Measurements from ENCODE around the gene LYRM9.

The LYRM9 gene

GRCh38 chr17:27892866-27893769 is at the start of gene LYRM9 (continued):
- no peak for TF ChIP-seq ZNF214 (tag by site-specific recombination; IDR thresholded peaks at IDR 0.05; ENCODE audit: borderline replicate concordance)

DNA sequence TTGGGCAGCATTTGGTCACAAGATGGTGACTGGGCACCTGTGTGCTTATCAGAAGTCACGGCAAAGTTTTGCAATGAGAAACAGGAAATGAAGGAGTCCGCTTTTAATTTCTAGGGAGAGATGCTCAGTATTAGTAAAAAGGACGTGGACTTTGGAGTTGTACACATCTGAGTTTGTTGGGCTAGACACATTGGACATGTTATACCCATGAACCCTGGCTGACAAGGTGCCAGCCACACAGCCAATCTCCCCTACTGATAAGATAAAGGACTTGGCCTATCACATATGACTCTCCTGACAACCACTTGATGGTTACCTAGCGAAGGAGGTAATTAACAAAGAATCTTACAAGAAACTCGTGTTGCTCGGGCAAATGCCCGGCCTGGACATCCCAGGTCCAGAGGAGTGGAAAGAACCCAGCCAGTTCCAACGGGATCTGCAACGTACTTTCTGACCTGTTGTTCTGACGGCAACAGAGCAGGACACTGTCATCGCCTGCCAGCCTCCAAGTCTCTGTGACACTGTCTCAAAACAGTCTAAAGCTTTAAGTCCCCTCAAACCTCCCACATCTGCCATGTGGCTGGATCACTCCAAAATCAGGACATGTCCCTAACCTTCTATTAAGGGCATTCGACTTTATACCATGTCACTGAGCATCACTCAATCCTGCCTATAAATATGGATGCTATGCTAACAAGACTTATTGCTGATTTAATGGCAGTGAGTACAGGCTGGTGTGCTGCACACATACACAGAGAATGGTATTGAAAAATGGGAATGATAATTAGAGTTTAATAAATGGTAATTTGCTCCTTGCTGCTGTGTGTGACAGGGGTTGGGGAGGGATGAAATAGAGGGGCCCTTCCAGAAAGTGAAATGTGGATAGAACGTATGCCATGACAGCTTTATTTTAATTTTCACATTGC is 47.6 kb upstream of the LYRM9 start:
- TF ChIP-seq ZNF24 (tag by site-specific recombination; IDR thresholded peaks at IDR 0.05) (no peak), MYNN (tag by site-specific recombination; IDR thresholded peaks at IDR 0.05; ENCODE audit: borderline replicate concordance) (no peak), PBX3 (CRISPR knock-in tag; IDR thresholded peaks at IDR 0.05) (no peak), KLF16 (tag by site-specific recombination; IDR thresholded peaks at IDR 0.05) (no peak), ZNF555 (tag by site-specific recombination; conservative IDR thresholded peaks at IDR 0.05) (no peak), ZBTB21 (tag by site-specific recombination; IDR thresholded peaks at IDR 0.05) (no peak), ZNF114 (tag by site-specific recombination; IDR thresholded peaks at IDR 0.05) (no peak), ZNF404 (tag by site-specific recombination; IDR thresholded peaks at IDR 0.05) (no peak), ZNF843 (tag by site-specific recombination; IDR thresholded peaks at IDR 0.05) (no peak), IKZF3 (tag by site-specific recombination; IDR thresholded peaks at IDR 0.05) (no peak), ZNF174 (tag by site-specific recombination; IDR thresholded peaks at IDR 0.05) (no peak), ZNF48 (tag by site-specific recombination; IDR thresholded peaks at IDR 0.05) (no peak), ZNF529 (tag by site-specific recombination; IDR thresholded peaks at IDR 0.05; ENCODE audit: insufficient replicate concordance) (no peak), HIC1 (tag by site-specific recombination; IDR thresholded peaks at IDR 0.05) (no peak)
- TF ChIP-seq, protein P1, sequence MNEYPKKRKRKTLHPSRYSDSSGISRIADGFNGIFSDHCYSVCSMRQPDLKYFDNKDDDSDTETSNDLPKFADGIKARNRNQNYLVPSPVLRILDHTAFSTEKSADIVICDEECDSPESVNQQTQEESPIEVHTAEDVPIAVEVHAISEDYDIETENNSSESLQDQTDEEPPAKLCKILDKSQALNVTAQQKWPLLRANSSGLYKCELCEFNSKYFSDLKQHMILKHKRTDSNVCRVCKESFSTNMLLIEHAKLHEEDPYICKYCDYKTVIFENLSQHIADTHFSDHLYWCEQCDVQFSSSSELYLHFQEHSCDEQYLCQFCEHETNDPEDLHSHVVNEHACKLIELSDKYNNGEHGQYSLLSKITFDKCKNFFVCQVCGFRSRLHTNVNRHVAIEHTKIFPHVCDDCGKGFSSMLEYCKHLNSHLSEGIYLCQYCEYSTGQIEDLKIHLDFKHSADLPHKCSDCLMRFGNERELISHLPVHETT (tag by site-specific recombination; IDR thresholded peaks at IDR 0.05): no peak
- TF ChIP-seq, protein P2, sequence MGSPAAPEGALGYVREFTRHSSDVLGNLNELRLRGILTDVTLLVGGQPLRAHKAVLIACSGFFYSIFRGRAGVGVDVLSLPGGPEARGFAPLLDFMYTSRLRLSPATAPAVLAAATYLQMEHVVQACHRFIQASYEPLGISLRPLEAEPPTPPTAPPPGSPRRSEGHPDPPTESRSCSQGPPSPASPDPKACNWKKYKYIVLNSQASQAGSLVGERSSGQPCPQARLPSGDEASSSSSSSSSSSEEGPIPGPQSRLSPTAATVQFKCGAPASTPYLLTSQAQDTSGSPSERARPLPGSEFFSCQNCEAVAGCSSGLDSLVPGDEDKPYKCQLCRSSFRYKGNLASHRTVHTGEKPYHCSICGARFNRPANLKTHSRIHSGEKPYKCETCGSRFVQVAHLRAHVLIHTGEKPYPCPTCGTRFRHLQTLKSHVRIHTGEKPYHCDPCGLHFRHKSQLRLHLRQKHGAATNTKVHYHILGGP (tag by site-specific recombination; IDR thresholded peaks at IDR 0.05): no peak
- TF ChIP-seq, protein P3, sequence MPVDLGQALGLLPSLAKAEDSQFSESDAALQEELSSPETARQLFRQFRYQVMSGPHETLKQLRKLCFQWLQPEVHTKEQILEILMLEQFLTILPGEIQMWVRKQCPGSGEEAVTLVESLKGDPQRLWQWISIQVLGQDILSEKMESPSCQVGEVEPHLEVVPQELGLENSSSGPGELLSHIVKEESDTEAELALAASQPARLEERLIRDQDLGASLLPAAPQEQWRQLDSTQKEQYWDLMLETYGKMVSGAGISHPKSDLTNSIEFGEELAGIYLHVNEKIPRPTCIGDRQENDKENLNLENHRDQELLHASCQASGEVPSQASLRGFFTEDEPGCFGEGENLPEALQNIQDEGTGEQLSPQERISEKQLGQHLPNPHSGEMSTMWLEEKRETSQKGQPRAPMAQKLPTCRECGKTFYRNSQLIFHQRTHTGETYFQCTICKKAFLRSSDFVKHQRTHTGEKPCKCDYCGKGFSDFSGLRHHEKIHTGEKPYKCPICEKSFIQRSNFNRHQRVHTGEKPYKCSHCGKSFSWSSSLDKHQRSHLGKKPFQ (tag by site-specific recombination; IDR thresholded peaks at IDR 0.05): no peak
- Histone ChIP-seq H3K4me3 (ENCODE audit: low read depth, low read length) (no peak overlapping the region), H3K9me3 (ENCODE audit: control insufficient read depth, insufficient read depth, low read depth, low read length) (no peaks in the 10 kb centered on the region), H3K4me1 (ENCODE audit: control insufficient read depth, insufficient read depth, low read length) (no peaks in the 10 kb centered on the region), H3K36me3 (ENCODE audit: control insufficient read depth in 2 of 2, insufficient read depth in 1 of 2, low read length in 2 of 2) (no peaks in the 10 kb centered on the region), H3K27ac (ENCODE audit: extremely low read depth, low read depth, low read length) (no peak overlapping the region)
- ChIA-PET POLR2A (no interaction called here), CTCF (interaction anchor here (0.6 kb wide), 1 partner anchor 421 kb away, joined by 3 read pairs; no protein-coding TSS in a partner anchor)

All from HEK293 (cell line).